SK-N-SH (cell line): ENCODE data around the gene NOLC1. TPM values are rescaled to one million over a fixed set of nuclear protein-coding genes. Genes with fewer than 3 reads are reported as not detected.

ENCODE experiments used
- CTCF ChIA-PET: fragments of 300-600, 350-600 bp; formaldehyde crosslinking; extraction: SDS; loops from one replicate; lab custom pipeline; 2021; lab: Yijun Ruan, JAX
- POLR2A ChIA-PET: fragments of 350-600 bp; sonication (Branson Sonifier 250); formaldehyde crosslinking; extraction: SDS; loops from one replicate; lab custom pipeline; 2020; ENCODE audit warnings: antibody characterized with exemption, inconsistent platforms; lab: Yijun Ruan, JAX
- DNase-seq: peaks from one replicate; pipeline ENCODE4 v3.0.0; 2012
- H2AFZ ChIP-seq: fragments of 200-600 bp; sonication (generic); 2 replicates; pipeline ENCODE4 v1.8.1; 2016; ENCODE audit warnings: antibody characterized with exemption, mild to moderate bottlenecking, low read depth
- H3F3A ChIP-seq: fragments of 200-600 bp; sonication (generic); replicated peaks from 2 replicates; pipeline ENCODE3; 2016; ENCODE audit warnings: antibody characterized with exemption, mild to moderate bottlenecking; ENCODE audit not compliant: insufficient read depth
- H3K27ac ChIP-seq, 2 experiments: fragments of 200-500 bp in 1 of 2; fragments of 200-600 bp in 1 of 2; sonication (Bioruptor generic) in 1 of 2; sonication (generic), shearing (Covaris generic) in 1 of 2; 2 replicates each; pipeline versions ENCODE4 v1.5.1 to v1.6.1; 2014 to 2016; ENCODE audit warnings: low read depth in 2 of 2, inconsistent platforms in 1 of 2, low read length in 1 of 2, mild to moderate bottlenecking in 1 of 2, mixed read lengths in 1 of 2
- H3K27me3 ChIP-seq: fragments of 200-600 bp; sonication (generic), shearing (Covaris generic); 2 replicates; pipeline ENCODE4 v1.6.1; 2016; ENCODE audit warnings: mixed run types; ENCODE audit not compliant: insufficient read depth
- H3K36me3 ChIP-seq, 2 experiments: fragments of 200-500 bp in 1 of 2; fragments of 200-600 bp in 1 of 2; sonication (Bioruptor generic) in 1 of 2; sonication (generic) in 1 of 2; replicated peaks in 1 of 2; 2 replicates each; pipeline versions ENCODE3 to v1.5.1; 2014 to 2016; ENCODE audit warnings: low read length in 1 of 2, mild to moderate bottlenecking in 1 of 2; ENCODE audit not compliant: insufficient read depth in 2 of 2, control insufficient read depth in 1 of 2
- H3K4me1 ChIP-seq, 2 experiments: fragments of 200-500 bp in 1 of 2; fragments of 200-600 bp in 1 of 2; sonication (Bioruptor generic) in 1 of 2; sonication (generic), shearing (Covaris generic) in 1 of 2; 2 replicates each; pipeline versions ENCODE4 v1.5.1 to v1.6.1; 2014 to 2016; ENCODE audit warnings: low read depth in 1 of 2, low read length in 1 of 2, mixed run types in 1 of 2; ENCODE audit not compliant: insufficient read depth in 2 of 2, control insufficient read depth in 1 of 2
- H3K4me2 ChIP-seq: fragments of 200-600 bp; sonication (generic), shearing (Covaris generic); 2 replicates; pipeline ENCODE4 v1.6.1; 2017; ENCODE audit warnings: mixed run types
- H3K4me3 ChIP-seq, 2 experiments: fragments of 200-500 bp in 1 of 2; fragments of 200-600 bp in 1 of 2; sonication (Bioruptor generic) in 1 of 2; sonication (generic), shearing (Covaris generic) in 1 of 2; 2 replicates each; pipeline versions ENCODE4 v1.5.1 to v1.8.1; 2014 to 2016; ENCODE audit warnings: low read depth in 2 of 2, inconsistent platforms in 1 of 2, low read length in 1 of 2, mild to moderate bottlenecking in 1 of 2, mixed read lengths in 1 of 2, moderate library complexity in 1 of 2
- H3K79me2 ChIP-seq: fragments of 200-600 bp; sonication (generic); 2 replicates; pipeline ENCODE4 v1.8.1; 2017; ENCODE audit warnings: mild to moderate bottlenecking; ENCODE audit not compliant: insufficient read depth
- H3K9ac ChIP-seq: fragments of 200-600 bp; sonication (generic); 2 replicates; pipeline ENCODE4 v1.6.1; 2017; ENCODE audit warnings: mixed run types
- H3K9me2 ChIP-seq: fragments of 200-600 bp; sonication (generic); 2 replicates; pipeline ENCODE4 v1.6.1; 2017; ENCODE audit warnings: mixed run types
- H3K9me3 ChIP-seq: fragments of 200-600 bp; sonication (generic); 2 replicates; pipeline ENCODE4 v1.6.1; 2017; ENCODE audit warnings: mixed run types, mild to moderate bottlenecking, moderate library complexity
- H4K20me1 ChIP-seq: fragments of 200-600 bp; sonication (generic); 2 replicates; pipeline ENCODE4 v1.6.1; 2017; ENCODE audit warnings: mild to moderate bottlenecking, mixed run types; ENCODE audit not compliant: insufficient read depth
- EP300 ChIP-seq, 2 experiments: IDR thresholded peaks; 2 replicates each; pipeline versions ENCODE4 v1.4.0 to v1.6.1; 2012; ENCODE audit warnings: borderline replicate concordance in 1 of 2, low read depth in 1 of 2, low read length in 1 of 2
- EZH2phosphoT487 ChIP-seq: fragments of 200-600 bp; sonication (generic); IDR thresholded peaks from 2 replicates; pipeline ENCODE4 v1.6.1; 2017; ENCODE audit warnings: low read depth, mixed run types, mild to moderate bottlenecking, antibody characterized with exemption, moderate library complexity, borderline replicate concordance
- FOXM1 ChIP-seq: IDR thresholded peaks from 2 replicates; pipeline ENCODE4 v1.4.0; 2012; ENCODE audit warnings: low read depth, mild to moderate bottlenecking
- JUND ChIP-seq: IDR thresholded peaks from 2 replicates; pipeline ENCODE4 v1.4.0; 2012
- NFIC ChIP-seq: IDR thresholded peaks from 2 replicates; pipeline ENCODE4 v1.4.0; 2012; ENCODE audit warnings: borderline replicate concordance
- POLR2AphosphoS5 ChIP-seq: IDR thresholded peaks from 2 replicates; pipeline ENCODE4 v1.6.1; 2012; ENCODE audit warnings: low read depth, low read length
- RXRA ChIP-seq: IDR thresholded peaks from 2 replicates; pipeline ENCODE4 v1.4.0; 2012; ENCODE audit warnings: low read depth, mild to moderate bottlenecking, borderline replicate concordance
- SIN3A ChIP-seq: IDR thresholded peaks from 2 replicates; pipeline ENCODE4 v1.6.1; 2012; ENCODE audit warnings: low read depth, mild to moderate bottlenecking, low read length, moderate library complexity, borderline replicate concordance
- WGBS: methylation state at CpG from one replicate; pipeline ENCODE4 v1.1.6; 2017; ENCODE audit warnings: low lambda C conversion rate; 5-methylcytosine and 5-hydroxymethylcytosine counted together
- polyA plus RNA-seq, 3 experiments: library from polyadenylated mRNA; depleted of rRNA; stranded (reverse); fragments of >200 nt; gene quantifications; 2 replicates each; pipeline ENCODE4 v1.2.3, GENCODE V29; 2012
- TF ChIP-seq, protein P1 (sequence below): fragments of 150-350 bp; IDR thresholded peaks from 2 replicates; pipeline ENCODE4 v1.6.1; 2017; ENCODE audit warnings: antibody characterized with exemption, low read length, low read depth, borderline replicate concordance
- TF ChIP-seq, protein P2 (sequence below): IDR thresholded peaks from 2 replicates; pipeline ENCODE4 v1.6.1; 2012; ENCODE audit warnings: mild to moderate bottlenecking, low read depth, low read length, moderate library complexity
- TF ChIP-seq, protein P3 (sequence below): IDR thresholded peaks from 2 replicates; pipeline ENCODE4 v1.4.0; 2012; ENCODE audit warnings: low read depth, borderline replicate concordance

NOLC1 gene
- polyA plus RNA-seq, 1 of the 3 experiments (the other 2 are of a cell fraction), result 71.8 TPM

GRCh38 chr10:102141583-102142107 is 10.5 kb upstream of the NOLC1 start:
- H4K20me1 ChIP-seq, result peaks cover 57% of the 10 kb centered on the region
- H3K36me3 ChIP-seq, result peaks cover 44 to 76% of the 10 kb centered on the region in 2 experiments
- no peak overlapping the region for H3K4me3 ChIP-seq
- H3K27me3 ChIP-seq, result no peaks in the 10 kb centered on the region
- TF ChIP-seq, protein P1, sequence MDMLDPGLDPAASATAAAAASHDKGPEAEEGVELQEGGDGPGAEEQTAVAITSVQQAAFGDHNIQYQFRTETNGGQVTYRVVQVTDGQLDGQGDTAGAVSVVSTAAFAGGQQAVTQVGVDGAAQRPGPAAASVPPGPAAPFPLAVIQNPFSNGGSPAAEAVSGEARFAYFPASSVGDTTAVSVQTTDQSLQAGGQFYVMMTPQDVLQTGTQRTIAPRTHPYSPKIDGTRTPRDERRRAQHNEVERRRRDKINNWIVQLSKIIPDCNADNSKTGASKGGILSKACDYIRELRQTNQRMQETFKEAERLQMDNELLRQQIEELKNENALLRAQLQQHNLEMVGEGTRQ, result no peak
- TF ChIP-seq RXRA (no peak), EZH2phosphoT487 (no peak), SIN3A (no peak), NFIC (no peak), POLR2AphosphoS5 (no peak), EP300 (IDR thresholded peaks at IDR 0.05; ENCODE audit: borderline replicate concordance in 1 of 2, low read depth in 1 of 2, low read length in 1 of 2) (no peak), JUND (no peak), FOXM1 (no peak)
- TF ChIP-seq, protein P2, sequence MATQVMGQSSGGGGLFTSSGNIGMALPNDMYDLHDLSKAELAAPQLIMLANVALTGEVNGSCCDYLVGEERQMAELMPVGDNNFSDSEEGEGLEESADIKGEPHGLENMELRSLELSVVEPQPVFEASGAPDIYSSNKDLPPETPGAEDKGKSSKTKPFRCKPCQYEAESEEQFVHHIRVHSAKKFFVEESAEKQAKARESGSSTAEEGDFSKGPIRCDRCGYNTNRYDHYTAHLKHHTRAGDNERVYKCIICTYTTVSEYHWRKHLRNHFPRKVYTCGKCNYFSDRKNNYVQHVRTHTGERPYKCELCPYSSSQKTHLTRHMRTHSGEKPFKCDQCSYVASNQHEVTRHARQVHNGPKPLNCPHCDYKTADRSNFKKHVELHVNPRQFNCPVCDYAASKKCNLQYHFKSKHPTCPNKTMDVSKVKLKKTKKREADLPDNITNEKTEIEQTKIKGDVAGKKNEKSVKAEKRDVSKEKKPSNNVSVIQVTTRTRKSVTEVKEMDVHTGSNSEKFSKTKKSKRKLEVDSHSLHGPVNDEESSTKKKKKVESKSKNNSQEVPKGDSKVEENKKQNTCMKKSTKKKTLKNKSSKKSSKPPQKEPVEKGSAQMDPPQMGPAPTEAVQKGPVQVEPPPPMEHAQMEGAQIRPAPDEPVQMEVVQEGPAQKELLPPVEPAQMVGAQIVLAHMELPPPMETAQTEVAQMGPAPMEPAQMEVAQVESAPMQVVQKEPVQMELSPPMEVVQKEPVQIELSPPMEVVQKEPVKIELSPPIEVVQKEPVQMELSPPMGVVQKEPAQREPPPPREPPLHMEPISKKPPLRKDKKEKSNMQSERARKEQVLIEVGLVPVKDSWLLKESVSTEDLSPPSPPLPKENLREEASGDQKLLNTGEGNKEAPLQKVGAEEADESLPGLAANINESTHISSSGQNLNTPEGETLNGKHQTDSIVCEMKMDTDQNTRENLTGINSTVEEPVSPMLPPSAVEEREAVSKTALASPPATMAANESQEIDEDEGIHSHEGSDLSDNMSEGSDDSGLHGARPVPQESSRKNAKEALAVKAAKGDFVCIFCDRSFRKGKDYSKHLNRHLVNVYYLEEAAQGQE, result no peak
- TF ChIP-seq, protein P3, sequence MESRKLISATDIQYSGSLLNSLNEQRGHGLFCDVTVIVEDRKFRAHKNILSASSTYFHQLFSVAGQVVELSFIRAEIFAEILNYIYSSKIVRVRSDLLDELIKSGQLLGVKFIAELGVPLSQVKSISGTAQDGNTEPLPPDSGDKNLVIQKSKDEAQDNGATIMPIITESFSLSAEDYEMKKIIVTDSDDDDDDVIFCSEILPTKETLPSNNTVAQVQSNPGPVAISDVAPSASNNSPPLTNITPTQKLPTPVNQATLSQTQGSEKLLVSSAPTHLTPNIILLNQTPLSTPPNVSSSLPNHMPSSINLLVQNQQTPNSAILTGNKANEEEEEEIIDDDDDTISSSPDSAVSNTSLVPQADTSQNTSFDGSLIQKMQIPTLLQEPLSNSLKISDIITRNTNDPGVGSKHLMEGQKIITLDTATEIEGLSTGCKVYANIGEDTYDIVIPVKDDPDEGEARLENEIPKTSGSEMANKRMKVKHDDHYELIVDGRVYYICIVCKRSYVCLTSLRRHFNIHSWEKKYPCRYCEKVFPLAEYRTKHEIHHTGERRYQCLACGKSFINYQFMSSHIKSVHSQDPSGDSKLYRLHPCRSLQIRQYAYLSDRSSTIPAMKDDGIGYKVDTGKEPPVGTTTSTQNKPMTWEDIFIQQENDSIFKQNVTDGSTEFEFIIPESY, result no peak
- ChIA-PET CTCF (no interaction called here), POLR2A (no interaction called here)
- H3K9ac ChIP-seq, result no peak overlapping the region
- H3F3A ChIP-seq, result peaks cover 5% of the 10 kb centered on the region
- DNase-seq, result no peak
- no peaks in the 10 kb centered on the region for H3K9me3 ChIP-seq
- 96% methylated on average over 3 of the region's 4 CpGs for WGBS
- no peak overlapping the region for H2AFZ ChIP-seq
- H3K9me2 ChIP-seq, result no peaks in the 10 kb centered on the region
- no peak overlapping the region for H3K27ac ChIP-seq
- peaks cover 75% of the 10 kb centered on the region for H3K79me2 ChIP-seq
- H3K4me1 ChIP-seq, result no peaks in the 10 kb centered on the region
- no peak overlapping the region for H3K4me2 ChIP-seq
